T-helper 2 cell treated with Interferon-gamma antibody and Interleukin-4, amounts not matched to agents 5 μg/mL and 100 μg/mL, for 36 hours (primary cell): ENCODE measurements around the gene C9orf85.

ENCODE experiments used
- DNase-seq: peaks from one replicate; pipeline ENCODE4 v3.0.0; 2021; ENCODE audit warnings: low spot score
- H3K27ac Mint-ChIP-seq: one replicate; pipeline ENCODE4 v1.8.0; 2021; ENCODE audit warnings: mild to moderate bottlenecking, mixed read lengths
- H3K27me3 Mint-ChIP-seq: one replicate; pipeline ENCODE4 v1.8.0; 2021; ENCODE audit warnings: low read depth, mixed read lengths
- H3K36me3 Mint-ChIP-seq: one replicate; pipeline ENCODE4 v1.8.0; 2021; ENCODE audit warnings: low read depth, mixed read lengths
- H3K4me1 Mint-ChIP-seq: one replicate; pipeline ENCODE4 v1.8.0; 2021; ENCODE audit warnings: low read depth, mixed read lengths
- H3K4me3 Mint-ChIP-seq: one replicate; pipeline ENCODE4 v1.8.0; 2022; ENCODE audit warnings: mild to moderate bottlenecking, moderate library complexity, mixed read lengths
- H3K9me3 Mint-ChIP-seq: one replicate; pipeline ENCODE4 v1.8.0; 2021; ENCODE audit warnings: mixed read lengths

C9orf85 gene

GRCh38 chr9:71916834-71917534 is 5.5 kb downstream of the C9orf85 start:
- Mint-ChIP-seq H3K27me3 (no peaks in the 10 kb centered on the region), H3K27ac (no peak overlapping the region), H3K9me3 (no peaks in the 10 kb centered on the region), H3K4me3 (no peak overlapping the region), H3K4me1 (peaks cover 33% of the 10 kb centered on the region), H3K36me3 (peaks cover 14% of the 10 kb centered on the region)
- DNase-seq = peak; percentile 41

- Mint-ChIP-seq H3K9me3 (no peaks in the 10 kb centered on the region), H3K4me3 (no peak overlapping the region), H3K4me1 (peaks cover 28% of the 10 kb centered on the region), H3K36me3 (peaks cover 19% of the 10 kb centered on the region), H3K27ac (no peak overlapping the region), H3K27me3 (no peaks in the 10 kb centered on the region)
- no peak for DNase-seq
Observed at GRCh38 chr9:71918419-71918818, 7.0 kb downstream of the C9orf85 start.

GRCh38 chr9:71920456-71921189 is 9.2 kb downstream of the C9orf85 start:
- peaks cover 13% of the 10 kb centered on the region for H3K4me1 Mint-ChIP-seq
- no peaks in the 10 kb centered on the region for H3K9me3 Mint-ChIP-seq
- no peaks in the 10 kb centered on the region for H3K27me3 Mint-ChIP-seq
- H3K4me3 Mint-ChIP-seq = no peak overlapping the region
- H3K36me3 Mint-ChIP-seq = peaks cover 22% of the 10 kb centered on the region
- H3K27ac Mint-ChIP-seq = no peak overlapping the region
- no peak for DNase-seq

- H3K36me3 Mint-ChIP-seq = peaks cover 22% of the 10 kb centered on the region
- H3K9me3 Mint-ChIP-seq = no peaks in the 10 kb centered on the region
- peaks cover 10% of the 10 kb centered on the region for H3K4me1 Mint-ChIP-seq
Observed at GRCh38 chr9:71921190-71921814, 9.9 kb downstream of the C9orf85 start.

GRCh38 chr9:71924576-71924975 is 13.1 kb downstream of the C9orf85 start:
- H3K9me3 Mint-ChIP-seq = no peaks in the 10 kb centered on the region
- H3K27me3 Mint-ChIP-seq = no peaks in the 10 kb centered on the region
- no peak overlapping the region for H3K4me3 Mint-ChIP-seq

More at GRCh38 chr9:71921190-71921814, 9.9 kb downstream of the C9orf85 start:
- no peak overlapping the region for H3K4me3 Mint-ChIP-seq
- H3K27ac Mint-ChIP-seq = no peak overlapping the region
- H3K27me3 Mint-ChIP-seq = no peaks in the 10 kb centered on the region
- no peak for DNase-seq

GRCh38 chr9:71925834-71926233 is 14.4 kb downstream of the C9orf85 start:
- no peaks in the 10 kb centered on the region for H3K9me3 Mint-ChIP-seq
- H3K27ac Mint-ChIP-seq = no peak overlapping the region
- no peak overlapping the region for H3K4me3 Mint-ChIP-seq
- H3K4me1 Mint-ChIP-seq = peaks cover 1% of the 10 kb centered on the region
- DNase-seq = no peak
- peaks cover 11% of the 10 kb centered on the region for H3K36me3 Mint-ChIP-seq
- H3K27me3 Mint-ChIP-seq = no peaks in the 10 kb centered on the region

More at GRCh38 chr9:71924576-71924975, 13.1 kb downstream of the C9orf85 start:
- Mint-ChIP-seq H3K27ac (no peak overlapping the region), H3K4me1 (peaks cover 1% of the 10 kb centered on the region), H3K36me3 (peaks cover 11% of the 10 kb centered on the region)
- DNase-seq = no peak

- Mint-ChIP-seq H3K36me3 (peaks cover 9% of the 10 kb centered on the region), H3K4me1 (peaks cover 2% of the 10 kb centered on the region), H3K27me3 (no peaks in the 10 kb centered on the region), H3K27ac (no peak overlapping the region), H3K4me3 (no peak overlapping the region), H3K9me3 (no peaks in the 10 kb centered on the region)
- no peak for DNase-seq
Observed at GRCh38 chr9:71928376-71928775, 16.9 kb downstream of the C9orf85 start.

GRCh38 chr9:71928806-71929205 is 17.4 kb downstream of the C9orf85 start:
- DNase-seq = no peak
- no peaks in the 10 kb centered on the region for H3K27me3 Mint-ChIP-seq

GRCh38 chr9:71929223-71929622 is 17.8 kb downstream of the C9orf85 start:
- Mint-ChIP-seq H3K4me3 (no peak overlapping the region), H3K36me3 (peaks cover 7% of the 10 kb centered on the region), H3K27me3 (no peaks in the 10 kb centered on the region), H3K4me1 (peaks cover 2% of the 10 kb centered on the region), H3K27ac (no peak overlapping the region), H3K9me3 (no peaks in the 10 kb centered on the region)
- no peak for DNase-seq

More at GRCh38 chr9:71928806-71929205, 17.4 kb downstream of the C9orf85 start:
- H3K4me1 Mint-ChIP-seq = peaks cover 2% of the 10 kb centered on the region
- H3K4me3 Mint-ChIP-seq = no peak overlapping the region
- no peak overlapping the region for H3K27ac Mint-ChIP-seq
- peaks cover 9% of the 10 kb centered on the region for H3K36me3 Mint-ChIP-seq
- H3K9me3 Mint-ChIP-seq = no peaks in the 10 kb centered on the region

- Mint-ChIP-seq H3K36me3 (peaks cover 6% of the 10 kb centered on the region), H3K27ac (no peak overlapping the region), H3K27me3 (no peaks in the 10 kb centered on the region), H3K4me1 (peaks cover 1% of the 10 kb centered on the region), H3K9me3 (no peaks in the 10 kb centered on the region), H3K4me3 (no peak overlapping the region)
- no peak for DNase-seq
Observed at GRCh38 chr9:71929791-71930440, 18.5 kb downstream of the C9orf85 start.

- no peak for DNase-seq
- H3K9me3 Mint-ChIP-seq = no peaks in the 10 kb centered on the region
- H3K27me3 Mint-ChIP-seq = no peaks in the 10 kb centered on the region
- H3K27ac Mint-ChIP-seq = no peak overlapping the region
- H3K4me3 Mint-ChIP-seq = no peak overlapping the region
- H3K36me3 Mint-ChIP-seq = peaks cover 6% of the 10 kb centered on the region
- H3K4me1 Mint-ChIP-seq = peaks cover 1% of the 10 kb centered on the region
Observed at GRCh38 chr9:71931166-71931565, 19.7 kb downstream of the C9orf85 start.

GRCh38 chr9:71936066-71936465 is 24.6 kb downstream of the C9orf85 start:
- H3K27me3 Mint-ChIP-seq = no peaks in the 10 kb centered on the region
- H3K4me3 Mint-ChIP-seq = no peak overlapping the region
- peaks cover 4% of the 10 kb centered on the region for H3K4me1 Mint-ChIP-seq
- no peak for DNase-seq
- no peaks in the 10 kb centered on the region for H3K9me3 Mint-ChIP-seq
- no peak overlapping the region for H3K27ac Mint-ChIP-seq
- H3K36me3 Mint-ChIP-seq = peaks cover 6% of the 10 kb centered on the region

GRCh38 chr9:71937070-71937625 is 25.7 kb downstream of the C9orf85 start:
- H3K27me3 Mint-ChIP-seq = no peaks in the 10 kb centered on the region
- no peak overlapping the region for H3K4me3 Mint-ChIP-seq
- H3K27ac Mint-ChIP-seq = no peak overlapping the region
- H3K36me3 Mint-ChIP-seq = peaks cover 6% of the 10 kb centered on the region
- no peaks in the 10 kb centered on the region for H3K9me3 Mint-ChIP-seq
- peaks cover 13% of the 10 kb centered on the region for H3K4me1 Mint-ChIP-seq
- no peak for DNase-seq
